Heart left ventricle (tissue), 13 donors: ENCODE measurements around the gene RASSF1.

ENCODE experiments used
- CTCF ChIP-seq, 12 donors: fragments of 200-600 bp; sonication (generic) in 4 of 12; IDR thresholded peaks; one replicate each; pipeline versions ENCODE4 v1.5.0 to v1.8.0; 2018 to 2022; ENCODE audit warnings: antibody characterized with exemption in 12 of 12, mild to moderate bottlenecking in 5 of 12
- POLR2A ChIP-seq, 2 donors: fragments of 450-650 bp; IDR thresholded peaks; one replicate each; pipeline ENCODE4 v1.6.1; 2017; ENCODE audit warnings: antibody characterized with exemption in 2 of 2, mild to moderate bottlenecking in 2 of 2, moderate library complexity in 2 of 2
- donor health status: ischemic (EF 13 %, LVEDD 7.1; RV severe dilation, severe dysfunction).
- donor health status: DM: no; HTN: yes; CAD: no.
- donor health status: DM: no; HTN: no; CAD: no.
- donor health status: ischemic (EF 25% LVEDD 6.9; RV normal size, moderate dysfunction).
- donor health status: ischemic (EF 25% LVEDD 5.7; RV mildly dilated, moderate dysfunction).
- donor health status: ischemic (EF 35%, LVEDD 5.7; RV mildly dilated, moderate dysfunction).
- donor health status: nonischemic (EF 11% LVEDD 7.7; RV severe dilation, severe dysfunction).
- donor health status: DM: yes; HTN: yes; CAD: no.
- donor health status: PGD.
- donor health status: ischemic (EF 29% LVEDD 5.4; RV normal size, mild dysfunction).
- donor health status: nonischemic (EF 23%, LVEDD 6.1; RV moderate dilation, normal function).

GRCh38 chr3:50357481-50357880 is 16.8 kb upstream of the RASSF1 start:
- TF ChIP-seq POLR2A (IDR thresholded peaks at IDR 0.05) (no peak), CTCF (IDR thresholded peaks at IDR 0.05) (no peak)
